GM20000 (cell line): ENCODE measurements around the gene ARHGEF16.

Source experiments
- DNase-seq: peaks from one replicate; pipeline ENCODE4 v3.0.0; 2012; ENCODE audit warnings: low spot score
- TF ChIP-seq, protein P1 (sequence below): IDR thresholded peaks from 2 replicates; pipeline ENCODE4 v1.5.1; 2012; ENCODE audit warnings: mild to moderate bottlenecking, control low read depth; ENCODE audit errors: extremely low read depth, missing control alignments

Gene ARHGEF16

DNA sequence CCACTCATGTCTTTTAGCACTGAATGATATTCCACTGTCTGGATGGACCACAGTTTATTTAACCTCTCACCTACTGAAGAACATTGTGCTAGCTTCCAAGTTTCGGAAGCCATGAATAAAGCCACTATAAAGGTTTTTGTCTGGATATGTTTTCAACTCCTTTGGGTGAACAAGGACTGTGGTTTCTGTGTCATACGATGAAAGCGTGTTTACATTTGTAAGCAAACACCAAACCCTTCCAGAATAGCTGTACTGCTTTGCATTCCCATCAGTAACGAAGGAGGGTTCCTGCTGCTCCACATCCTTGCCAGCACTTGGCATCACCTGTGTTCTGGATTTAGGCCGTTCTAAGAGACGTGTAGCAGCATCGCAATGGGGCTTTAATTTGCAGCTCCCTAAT is 10.7 kb upstream of the ARHGEF16 start:
- TF ChIP-seq, protein P1, sequence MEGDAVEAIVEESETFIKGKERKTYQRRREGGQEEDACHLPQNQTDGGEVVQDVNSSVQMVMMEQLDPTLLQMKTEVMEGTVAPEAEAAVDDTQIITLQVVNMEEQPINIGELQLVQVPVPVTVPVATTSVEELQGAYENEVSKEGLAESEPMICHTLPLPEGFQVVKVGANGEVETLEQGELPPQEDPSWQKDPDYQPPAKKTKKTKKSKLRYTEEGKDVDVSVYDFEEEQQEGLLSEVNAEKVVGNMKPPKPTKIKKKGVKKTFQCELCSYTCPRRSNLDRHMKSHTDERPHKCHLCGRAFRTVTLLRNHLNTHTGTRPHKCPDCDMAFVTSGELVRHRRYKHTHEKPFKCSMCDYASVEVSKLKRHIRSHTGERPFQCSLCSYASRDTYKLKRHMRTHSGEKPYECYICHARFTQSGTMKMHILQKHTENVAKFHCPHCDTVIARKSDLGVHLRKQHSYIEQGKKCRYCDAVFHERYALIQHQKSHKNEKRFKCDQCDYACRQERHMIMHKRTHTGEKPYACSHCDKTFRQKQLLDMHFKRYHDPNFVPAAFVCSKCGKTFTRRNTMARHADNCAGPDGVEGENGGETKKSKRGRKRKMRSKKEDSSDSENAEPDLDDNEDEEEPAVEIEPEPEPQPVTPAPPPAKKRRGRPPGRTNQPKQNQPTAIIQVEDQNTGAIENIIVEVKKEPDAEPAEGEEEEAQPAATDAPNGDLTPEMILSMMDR, result no peak
- DNase-seq, result no peak

DNA sequence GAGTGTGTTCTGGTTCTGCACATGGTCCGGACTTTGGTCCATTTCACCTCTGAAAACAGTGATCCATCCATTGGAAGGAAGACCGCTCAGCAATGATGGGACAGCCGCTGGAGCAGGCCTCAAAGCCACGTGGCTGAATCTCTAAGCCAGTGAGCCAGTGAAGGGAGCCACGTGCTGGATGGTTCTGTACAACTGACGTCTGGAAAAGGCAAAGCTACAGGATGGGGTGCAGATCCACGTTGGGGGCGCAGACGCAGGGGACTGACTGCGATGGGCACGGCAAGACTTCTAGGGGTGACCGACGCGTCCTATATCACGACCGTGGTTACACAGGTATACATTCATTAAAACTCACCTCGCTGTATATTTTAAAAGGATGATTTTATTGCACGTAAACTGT is 10.2 kb upstream of the ARHGEF16 start:
- TF ChIP-seq, protein P1, result no peak
- no peak for DNase-seq

DNA sequence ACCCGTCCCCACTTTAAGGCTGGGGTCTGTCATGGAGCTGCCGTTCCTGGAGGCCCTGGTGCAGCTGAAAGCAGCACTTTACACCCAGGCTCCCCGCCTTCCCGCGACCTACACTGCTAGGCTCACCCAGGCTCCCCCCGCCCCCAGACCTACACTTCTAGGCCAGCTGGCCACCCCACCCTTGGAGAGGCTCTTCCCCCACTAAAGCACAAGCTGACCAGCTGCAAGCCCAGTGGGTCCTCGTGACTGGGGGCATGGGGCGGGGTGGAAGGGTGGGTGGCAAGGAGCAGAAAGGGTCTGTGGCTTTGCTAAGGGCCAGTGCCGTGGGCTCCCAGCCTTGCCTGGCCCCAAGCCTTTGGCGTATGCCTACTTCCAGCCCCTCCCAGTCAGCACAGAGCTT is 9.7 kb upstream of the ARHGEF16 start:
- DNase-seq, result no peak
- TF ChIP-seq, protein P1, result no peak

DNA sequence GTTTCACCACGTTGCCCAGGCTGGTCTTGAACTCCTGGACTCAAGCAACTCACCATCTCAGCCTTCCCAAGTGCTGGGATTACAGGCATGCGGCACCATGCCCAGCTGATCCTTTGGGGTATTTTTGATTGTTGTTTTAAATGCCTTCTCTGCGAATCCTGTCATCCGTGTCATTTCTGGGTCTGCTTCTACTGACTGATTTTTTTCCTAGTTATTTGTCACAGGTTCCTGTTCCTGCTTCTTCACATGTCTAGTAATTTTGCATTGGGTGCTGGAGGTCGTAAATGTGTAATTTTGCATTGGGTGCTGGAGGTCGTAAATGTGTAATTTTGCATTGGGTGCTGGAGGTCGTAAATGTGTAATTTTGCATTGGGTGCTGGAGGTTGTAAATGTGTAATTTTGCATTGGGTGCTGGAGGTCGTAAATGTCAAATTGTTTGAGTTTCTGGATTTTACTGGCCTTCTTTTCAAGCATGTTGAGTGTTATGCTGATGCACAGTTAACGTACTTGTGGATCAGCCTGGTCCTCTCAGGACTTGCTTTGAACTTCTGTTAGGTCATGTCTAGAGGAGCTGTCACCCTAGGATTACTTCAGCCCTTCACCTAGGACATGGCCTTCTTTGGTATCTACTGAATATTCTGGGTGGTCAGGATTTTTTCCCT is 4.1 kb upstream of the ARHGEF16 start:
- no peak for DNase-seq
- TF ChIP-seq, protein P1, result no peak

DNA sequence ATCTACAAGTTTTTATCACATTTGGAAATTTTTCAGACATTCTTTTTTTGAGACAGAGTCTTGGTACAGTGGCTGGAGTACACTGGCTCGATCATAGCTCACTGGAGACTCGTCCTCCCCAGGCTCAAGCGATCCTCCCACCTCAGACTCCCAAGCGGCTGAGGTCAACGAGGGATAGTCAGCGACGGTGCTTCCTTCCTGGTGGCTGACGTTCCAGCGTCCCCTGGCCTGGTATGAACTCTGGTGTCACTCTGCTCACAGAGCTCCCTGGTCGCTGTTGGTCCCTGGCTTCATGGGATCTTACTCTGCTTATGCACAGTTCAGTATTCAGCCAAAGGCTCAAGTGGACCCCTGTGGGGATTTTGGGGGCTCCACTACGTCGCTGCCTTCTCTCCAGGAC is 3.5 kb upstream of the ARHGEF16 start:
- TF ChIP-seq, protein P1, result no peak
- no peak for DNase-seq

DNA sequence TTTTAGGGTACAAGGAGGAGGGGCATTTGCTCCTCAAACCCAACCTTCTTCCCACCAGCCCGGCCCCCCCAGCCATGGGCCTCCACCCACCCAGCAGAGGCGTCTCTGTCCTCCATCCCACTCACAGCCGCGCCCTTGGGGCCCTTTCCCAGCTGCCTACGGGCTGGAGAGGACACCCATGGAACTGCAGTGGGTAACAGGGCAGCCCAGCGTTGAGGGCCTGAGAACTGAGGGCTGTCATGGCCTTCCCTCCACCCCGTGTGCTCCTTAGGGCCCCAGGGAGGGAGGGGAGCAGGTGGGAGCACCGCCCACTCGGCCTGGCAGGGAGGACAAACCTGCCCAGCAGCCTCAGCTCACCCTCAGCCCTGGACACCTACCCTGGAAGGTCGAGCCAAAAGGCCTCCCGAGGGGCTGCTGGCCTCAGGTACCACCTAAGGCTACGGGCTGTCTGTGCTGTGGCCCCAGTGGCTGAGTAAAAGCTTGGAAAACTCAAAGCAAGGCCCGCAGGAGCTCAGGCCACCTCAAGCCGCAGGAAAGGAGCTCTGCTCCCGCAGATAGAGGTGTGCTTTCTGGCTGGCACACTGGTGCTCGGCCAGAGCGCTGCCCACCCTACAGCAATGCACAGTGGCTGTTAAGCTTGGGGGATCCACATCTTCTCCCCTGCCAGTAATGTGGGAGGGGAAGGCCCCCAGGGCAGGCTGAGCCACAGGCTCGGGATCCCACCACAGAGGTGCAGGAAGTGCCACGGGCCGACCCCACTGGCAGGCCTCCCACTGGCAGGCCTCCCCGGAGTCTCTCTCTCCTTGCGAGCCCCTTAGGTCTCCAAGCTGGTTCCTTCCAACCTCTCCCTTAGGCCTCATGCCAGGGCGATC is 2.2 kb upstream of the ARHGEF16 start:
- TF ChIP-seq, protein P1, result no peak
- DNase-seq, result no peak

DNA sequence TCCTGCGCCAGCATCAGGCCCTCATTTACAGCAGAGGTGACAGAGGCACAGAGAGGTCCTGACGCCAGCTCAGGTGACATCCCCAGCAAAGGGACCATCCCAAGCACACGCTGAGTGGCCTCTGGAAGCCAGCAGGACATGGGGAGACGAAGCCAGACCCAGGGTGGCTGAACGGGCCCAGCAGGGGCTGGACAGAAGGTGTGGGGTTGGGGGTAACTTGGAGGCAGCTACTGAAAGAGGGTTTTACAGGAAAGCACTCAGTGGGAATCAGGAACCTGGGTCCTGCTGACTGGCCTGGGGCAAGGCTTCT is 1.6 kb upstream of the ARHGEF16 start:
- no peak for DNase-seq
- TF ChIP-seq, protein P1, result no peak
